Ascending aorta (tissue), 2 donors: Measurements from ENCODE around the gene TTLL7. TPM values are rescaled to one million over a fixed set of nuclear protein-coding genes. Genes with fewer than 3 reads are reported as not detected.

Experiments
- DNase-seq, 2 donors: peaks; one replicate each; pipeline ENCODE4 v3.0.0-alpha.2; 2019; ENCODE audit warnings: low spot score in 2 of 2
- H3K27ac ChIP-seq, 2 donors: fragments of 200-600 bp; sonication (generic); one replicate each; pipeline ENCODE4 v1.5.1; 2016 to 2017; ENCODE audit warnings: mild to moderate bottlenecking in 1 of 2
- H3K27me3 ChIP-seq: fragments of 200-600 bp; sonication (generic); one replicate; pipeline ENCODE4 v1.5.1; 2017
- H3K36me3 ChIP-seq, 2 donors: fragments of 200-600 bp; sonication (generic); one replicate each; pipeline ENCODE4 v1.5.1; 2016
- H3K4me1 ChIP-seq, 2 donors: fragments of 200-600 bp; sonication (generic); one replicate each; pipeline ENCODE4 v1.5.1; 2016 to 2017; ENCODE audit warnings: mild to moderate bottlenecking in 1 of 2
- H3K4me3 ChIP-seq, 2 donors: fragments of 200-600 bp; sonication (generic); one replicate each; pipeline ENCODE4 v1.5.1; 2016 to 2017; ENCODE audit warnings: mild to moderate bottlenecking in 1 of 2
- H3K9me3 ChIP-seq, 2 donors: fragments of 200-600 bp; sonication (generic); one replicate each; pipeline ENCODE4 v1.5.1; 2016
- intact Hi-C: fragments of 100-400 bp; cut with DNase I; formaldehyde crosslinking; loops from one replicate; pipeline ENCODE4 v1.15.1; 2023
- total RNA-seq: library from RNA; depleted of rRNA; stranded (reverse); fragments of >200 nt; gene quantifications from one replicate; pipeline ENCODE4 v1.1.0, GENCODE V29; 2016
- TF ChIP-seq, protein P1 (sequence below), 3 experiments: fragments of 200-600 bp in 2 of 3; fragments of 450-650 bp in 1 of 3; sonication (generic) in 2 of 3; IDR thresholded peaks; one replicate each; pipeline ENCODE4 v1.5.1; 2016 to 2019; ENCODE audit warnings: antibody characterized with exemption in 3 of 3, mild to moderate bottlenecking in 1 of 3, moderate library complexity in 1 of 3

TTLL7 gene
- total RNA-seq, 1 donor from 2014 or later: 20.5 TPM

- intact Hi-C loops: loop anchor here (5.0 kb wide), 1 partner anchor 602 kb away; no protein-coding TSS in a partner anchor
- peak overlapping the region; percentile 97 for H3K27ac ChIP-seq
Measured at GRCh38 chr1:84000196-84000885, 1.4 kb upstream of the TTLL7 start.

GRCh38 chr1:83999316-83999819 is 436 bp upstream of the TTLL7 start:
- peak; percentile 22 to 86 for DNase-seq
- intact Hi-C loops: loop anchor here (1.0 to 10.0 kb wide), 7 partner anchors 67 to 1278 kb away; partner anchors contain the start of genes BCL10 and CTBS
- Histone ChIP-seq H3K27me3 (no peaks in the 10 kb centered on the region), H3K4me1 (peaks cover 0 to 23% of the 10 kb centered on the region in 2 donors), H3K27ac (peak overlapping the region; percentile 97), H3K4me3 (peak overlapping the region; percentile 82 to 94), H3K9me3 (no peaks in the 10 kb centered on the region), H3K36me3 (no peaks in the 10 kb centered on the region)
- TF ChIP-seq, protein P1, sequence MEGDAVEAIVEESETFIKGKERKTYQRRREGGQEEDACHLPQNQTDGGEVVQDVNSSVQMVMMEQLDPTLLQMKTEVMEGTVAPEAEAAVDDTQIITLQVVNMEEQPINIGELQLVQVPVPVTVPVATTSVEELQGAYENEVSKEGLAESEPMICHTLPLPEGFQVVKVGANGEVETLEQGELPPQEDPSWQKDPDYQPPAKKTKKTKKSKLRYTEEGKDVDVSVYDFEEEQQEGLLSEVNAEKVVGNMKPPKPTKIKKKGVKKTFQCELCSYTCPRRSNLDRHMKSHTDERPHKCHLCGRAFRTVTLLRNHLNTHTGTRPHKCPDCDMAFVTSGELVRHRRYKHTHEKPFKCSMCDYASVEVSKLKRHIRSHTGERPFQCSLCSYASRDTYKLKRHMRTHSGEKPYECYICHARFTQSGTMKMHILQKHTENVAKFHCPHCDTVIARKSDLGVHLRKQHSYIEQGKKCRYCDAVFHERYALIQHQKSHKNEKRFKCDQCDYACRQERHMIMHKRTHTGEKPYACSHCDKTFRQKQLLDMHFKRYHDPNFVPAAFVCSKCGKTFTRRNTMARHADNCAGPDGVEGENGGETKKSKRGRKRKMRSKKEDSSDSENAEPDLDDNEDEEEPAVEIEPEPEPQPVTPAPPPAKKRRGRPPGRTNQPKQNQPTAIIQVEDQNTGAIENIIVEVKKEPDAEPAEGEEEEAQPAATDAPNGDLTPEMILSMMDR (IDR thresholded peaks at IDR 0.05): no peak

More at GRCh38 chr1:84000196-84000885, 1.4 kb upstream of the TTLL7 start:
- Histone ChIP-seq H3K36me3 (no peaks in the 10 kb centered on the region), H3K9me3 (no peaks in the 10 kb centered on the region), H3K4me3 (peak overlapping the region; percentile 4 to 94), H3K4me1 (peaks cover 0 to 20% of the 10 kb centered on the region in 2 donors), H3K27me3 (no peaks in the 10 kb centered on the region)
- no peak for DNase-seq
- TF ChIP-seq, protein P1 (IDR thresholded peaks at IDR 0.05): no peak

DNA sequence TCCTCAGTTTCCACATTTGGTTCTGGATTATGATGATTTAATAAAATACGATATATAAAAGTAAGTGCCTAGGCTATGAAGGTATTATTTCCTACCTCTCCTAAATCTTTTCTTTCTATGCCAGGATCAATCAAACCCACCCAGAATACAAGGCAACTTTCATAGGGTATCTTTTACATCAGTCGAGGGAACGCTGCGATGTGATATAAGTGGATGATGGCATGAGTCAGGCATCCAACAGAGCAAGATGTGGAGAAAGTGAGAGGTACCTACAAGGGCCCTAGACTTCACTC is 781 bp downstream of the TTLL7 start:
- intact Hi-C loops: loop anchor here (5.0 to 10.0 kb wide), 6 partner anchors 66 to 1279 kb away; partner anchors contain the start of genes BCL10 and CTBS
- Histone ChIP-seq H3K27ac (peak overlapping the region; percentile 97), H3K36me3 (no peaks in the 10 kb centered on the region), H3K9me3 (no peaks in the 10 kb centered on the region), H3K4me1 (peaks cover 0 to 24% of the 10 kb centered on the region in 2 donors), H3K27me3 (no peaks in the 10 kb centered on the region), H3K4me3 (peak overlapping the region; percentile 82 to 94)
- TF ChIP-seq, protein P1 (IDR thresholded peaks at IDR 0.05): no peak
- DNase-seq: no peak

DNA sequence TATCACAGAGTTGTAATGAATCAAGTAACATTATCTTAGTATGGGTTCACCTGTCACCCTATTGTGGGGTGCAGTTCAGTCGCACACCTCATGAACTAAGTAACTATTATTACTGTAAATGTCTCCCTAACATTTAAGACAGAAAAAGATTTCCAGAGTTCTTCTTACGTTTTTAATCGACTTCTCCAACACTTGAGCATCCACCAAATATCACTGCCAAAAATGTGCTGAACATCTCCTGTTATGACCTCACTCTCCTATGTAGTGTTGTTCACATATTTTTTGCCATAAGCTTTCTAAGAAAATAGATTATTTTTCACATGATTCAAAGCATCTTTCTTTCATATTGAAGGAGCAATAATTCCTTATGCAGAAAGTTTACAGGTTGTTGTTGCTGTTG is 1.3 kb downstream of the TTLL7 start:
- TF ChIP-seq, protein P1 (IDR thresholded peaks at IDR 0.05): no peak
- intact Hi-C loops: loop anchor here (5.0 to 10.0 kb wide), 6 partner anchors 65 to 1280 kb away; partner anchors contain the start of genes BCL10 and CTBS
- Histone ChIP-seq H3K27me3 (no peaks in the 10 kb centered on the region), H3K4me3 (peak overlapping the region; percentile 82 to 94), H3K9me3 (no peaks in the 10 kb centered on the region), H3K27ac (peak overlapping the region; percentile 97), H3K4me1 (peaks cover 0 to 23% of the 10 kb centered on the region in 2 donors), H3K36me3 (no peaks in the 10 kb centered on the region)
- no peak for DNase-seq

GRCh38 chr1:83996621-83997020 is 2.3 kb downstream of the TTLL7 start:
- Histone ChIP-seq H3K36me3 (no peaks in the 10 kb centered on the region), H3K27ac (peak overlapping the region; percentile 22 to 67), H3K27me3 (no peaks in the 10 kb centered on the region), H3K4me3 (peak overlapping the region; percentile 82 to 94), H3K9me3 (no peaks in the 10 kb centered on the region), H3K4me1 (peaks cover 0 to 19% of the 10 kb centered on the region in 2 donors)
- no peak for DNase-seq
- TF ChIP-seq, protein P1 (IDR thresholded peaks at IDR 0.05): no peak
- intact Hi-C loops: loop anchor here (1.0 to 10.0 kb wide), 7 partner anchors 31 to 1281 kb away; partner anchors contain the start of genes BCL10 and CTBS
